ENCODE data around the gene CCDC195.

DNA sequence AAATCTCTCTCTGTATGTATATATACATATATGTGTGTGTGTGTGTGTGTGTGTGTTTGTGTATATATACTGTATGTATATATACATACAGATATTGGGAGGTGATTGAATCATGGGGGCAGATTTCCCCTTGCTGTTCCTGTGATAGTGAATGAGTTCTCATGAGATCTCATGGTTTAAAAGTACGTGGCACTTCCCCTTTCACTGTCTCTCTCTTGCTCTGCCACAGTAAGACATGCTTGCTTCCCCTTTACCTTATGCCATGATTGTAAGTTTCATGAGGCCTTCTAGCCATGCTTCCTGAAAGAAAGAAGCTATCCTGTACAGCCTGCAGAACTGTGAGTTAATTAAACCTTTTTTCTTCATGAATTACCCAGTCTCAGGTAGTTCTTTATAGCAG lies 18.8 kb upstream of the CCDC195 start:
- TF ChIP-seq CHD4 (IDR thresholded peaks at IDR 0.05; ENCODE audit: borderline replicate concordance) (no peak), MYC (IDR thresholded peaks at IDR 0.05; ENCODE audit: borderline replicate concordance, low read length) (no peak)
- TF ChIP-seq, protein P1, sequence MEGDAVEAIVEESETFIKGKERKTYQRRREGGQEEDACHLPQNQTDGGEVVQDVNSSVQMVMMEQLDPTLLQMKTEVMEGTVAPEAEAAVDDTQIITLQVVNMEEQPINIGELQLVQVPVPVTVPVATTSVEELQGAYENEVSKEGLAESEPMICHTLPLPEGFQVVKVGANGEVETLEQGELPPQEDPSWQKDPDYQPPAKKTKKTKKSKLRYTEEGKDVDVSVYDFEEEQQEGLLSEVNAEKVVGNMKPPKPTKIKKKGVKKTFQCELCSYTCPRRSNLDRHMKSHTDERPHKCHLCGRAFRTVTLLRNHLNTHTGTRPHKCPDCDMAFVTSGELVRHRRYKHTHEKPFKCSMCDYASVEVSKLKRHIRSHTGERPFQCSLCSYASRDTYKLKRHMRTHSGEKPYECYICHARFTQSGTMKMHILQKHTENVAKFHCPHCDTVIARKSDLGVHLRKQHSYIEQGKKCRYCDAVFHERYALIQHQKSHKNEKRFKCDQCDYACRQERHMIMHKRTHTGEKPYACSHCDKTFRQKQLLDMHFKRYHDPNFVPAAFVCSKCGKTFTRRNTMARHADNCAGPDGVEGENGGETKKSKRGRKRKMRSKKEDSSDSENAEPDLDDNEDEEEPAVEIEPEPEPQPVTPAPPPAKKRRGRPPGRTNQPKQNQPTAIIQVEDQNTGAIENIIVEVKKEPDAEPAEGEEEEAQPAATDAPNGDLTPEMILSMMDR (IDR thresholded peaks at IDR 0.05): no peak
